ENCODE measurements around the gene ONECUT3.

- TF ChIP-seq CTCF (IDR thresholded peaks at IDR 0.05) = no peak
- no peak for TF ChIP-seq POLR2A (IDR thresholded peaks at IDR 0.05)
These were observed 52.3 kb downstream of the ONECUT3 start for GRCh38 chr19:1805401-1806183.

Measured in lower leg skin (tissue), 3 donors.